ENCODE results near the gene NTN3. TPM values are rescaled to one million over a fixed set of nuclear protein-coding genes. Genes with fewer than 3 reads are reported as not detected.

The NTN3 gene
- total and polyA plus RNA-seq, 2 of the 4 experiments (the other 2 are of a cell fraction), result 0.18 to 0.38 TPM

GRCh38 chr16:2468233-2468724 is 2.8 kb upstream of the NTN3 start:
- H2AK9ac ChIP-seq (replicated peaks; ENCODE audit: low read depth, low read length, poor library complexity), result peak overlapping the region; percentile 97
- intact Hi-C loops (cut with micrococcal nuclease), result no loop called here
- peak overlapping the region; percentile 44; the same call in 1 of the 2 replicates for H3K14ac ChIP-seq (replicated peaks; ENCODE audit: low read depth, low read length)
- H2BK120ac ChIP-seq (ENCODE audit: low read depth, low read length), result no peak overlapping the region
- peaks cover 17% of the 10 kb centered on the region for H3K4me1 ChIP-seq (ENCODE audit: control insufficient read depth, insufficient read depth, low read length)
- peak overlapping the region; percentile 52; the same call in 1 of the 2 replicates for H3K23ac ChIP-seq (ENCODE audit: low read depth, low read length)
- dilution Hi-C loops (cut with HindIII; ENCODE audit: low sequenced_read_pairs, unreplicated experiment), result no loop called here
- BruUV-seq (replicated peaks), result no TSS peak
- H3K4me2 ChIP-seq (ENCODE audit: low read depth, low read length), result peak overlapping the region; percentile 92
- 6% methylated on average over 7 of the region's 38 CpGs; no CpG with 5 or more reads in 1 of the 2 experiments for WGBS, 2 experiments (ENCODE audit: extremely low coverage in 2 of 2, insufficient read length in 1 of 2)
- peaks cover 8% of the 10 kb centered on the region for H3K9me1 ChIP-seq (ENCODE audit: insufficient read depth, low read length)
- ATAC-seq (ENCODE audit: low read depth), result peak; percentile 16
- H4K8ac ChIP-seq (ENCODE audit: low read depth in 2 of 2, low read length in 2 of 2), result peak overlapping the region in 1 of 2 experiments; percentile 50; a peak in 2 of 4 replicates
- H4K91ac ChIP-seq (ENCODE audit: insufficient read depth, low read depth, low read length), result no peak overlapping the region
- H3K27ac ChIP-seq (ENCODE audit: insufficient read depth, low read length), result peak overlapping the region; percentile 27; the same call in 1 of the 2 replicates
- H2BK20ac ChIP-seq (ENCODE audit: low read depth, low read length), result no peak overlapping the region
- H4K20me1 ChIP-seq (ENCODE audit: insufficient read depth, low read length), result 0 out of 2 replicates have a peak, but pooled peaks cover 5% of the 10 kb centered on the region
- CTCF ChIA-PET, result interaction anchor here (1.2 kb wide), 1 partner anchor 33 kb away, joined by 4 read pairs; no protein-coding TSS in a partner anchor
- TF ChIP-seq, protein P1, sequence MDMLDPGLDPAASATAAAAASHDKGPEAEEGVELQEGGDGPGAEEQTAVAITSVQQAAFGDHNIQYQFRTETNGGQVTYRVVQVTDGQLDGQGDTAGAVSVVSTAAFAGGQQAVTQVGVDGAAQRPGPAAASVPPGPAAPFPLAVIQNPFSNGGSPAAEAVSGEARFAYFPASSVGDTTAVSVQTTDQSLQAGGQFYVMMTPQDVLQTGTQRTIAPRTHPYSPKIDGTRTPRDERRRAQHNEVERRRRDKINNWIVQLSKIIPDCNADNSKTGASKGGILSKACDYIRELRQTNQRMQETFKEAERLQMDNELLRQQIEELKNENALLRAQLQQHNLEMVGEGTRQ (IDR thresholded peaks at IDR 0.05; ENCODE audit: low read depth, low read length), result no peak
- TF ChIP-seq BHLHE40 (IDR thresholded peaks at IDR 0.05; ENCODE audit: low read depth, low read length), result no peak
- TF ChIP-seq RCOR1 (IDR thresholded peaks at IDR 0.05; ENCODE audit: insufficient replicate concordance, low read length), result no peak
- TF ChIP-seq MAZ (IDR thresholded peaks at IDR 0.05; ENCODE audit: borderline replicate concordance, low read depth, low read length), result no peak
- no peak for TF ChIP-seq POLR2A (IDR thresholded peaks at IDR 0.05; ENCODE audit: low read depth, low read length)
- TF ChIP-seq CHD1 (IDR thresholded peaks at IDR 0.05; ENCODE audit: low read depth, low read length), result no peak
- no peak for TF ChIP-seq CEBPB (IDR thresholded peaks at IDR 0.05; ENCODE audit: low read depth, low read length)
- TF ChIP-seq, protein P2, sequence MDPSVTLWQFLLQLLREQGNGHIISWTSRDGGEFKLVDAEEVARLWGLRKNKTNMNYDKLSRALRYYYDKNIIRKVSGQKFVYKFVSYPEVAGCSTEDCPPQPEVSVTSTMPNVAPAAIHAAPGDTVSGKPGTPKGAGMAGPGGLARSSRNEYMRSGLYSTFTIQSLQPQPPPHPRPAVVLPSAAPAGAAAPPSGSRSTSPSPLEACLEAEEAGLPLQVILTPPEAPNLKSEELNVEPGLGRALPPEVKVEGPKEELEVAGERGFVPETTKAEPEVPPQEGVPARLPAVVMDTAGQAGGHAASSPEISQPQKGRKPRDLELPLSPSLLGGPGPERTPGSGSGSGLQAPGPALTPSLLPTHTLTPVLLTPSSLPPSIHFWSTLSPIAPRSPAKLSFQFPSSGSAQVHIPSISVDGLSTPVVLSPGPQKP (IDR thresholded peaks at IDR 0.05; ENCODE audit: borderline replicate concordance, low read depth, low read length), result no peak
- TF ChIP-seq MAFK (IDR thresholded peaks at IDR 0.05; ENCODE audit: low read depth, low read length), result no peak
- TF ChIP-seq RAD21 (IDR thresholded peaks at IDR 0.05; ENCODE audit: low read length), result no peak
- TF ChIP-seq FOS (IDR thresholded peaks at IDR 0.05; ENCODE audit: low read depth, low read length), result no peak
- TF ChIP-seq MXI1 (IDR thresholded peaks at IDR 0.05; ENCODE audit: borderline replicate concordance, low read depth, low read length), result no peak
- TF ChIP-seq RFX5 (IDR thresholded peaks at IDR 0.05; ENCODE audit: low read depth, low read length), result no peak
- TF ChIP-seq NFE2L2 (IDR thresholded peaks at IDR 0.05; ENCODE audit: low read depth, low read length), result no peak
- no peak for TF ChIP-seq CTCF (conservative IDR thresholded peaks at IDR 0.05; ENCODE audit: low read depth, low read length)
- H2AFZ ChIP-seq (replicated peaks; ENCODE audit: low read length, poor library complexity), result peak overlapping the region; percentile 95
- H3K4me3 ChIP-seq (ENCODE audit: insufficient read depth, low read depth, low read length), result peak overlapping the region; percentile 50
- peak; percentile 11 for DNase-seq
- H4K5ac ChIP-seq (ENCODE audit: low read depth, low read length), result no peak overlapping the region
- no peaks in the 10 kb centered on the region for H3K9me3 ChIP-seq (ENCODE audit: control insufficient read depth, insufficient read depth, low read length)
- in situ Hi-C loops (cut with MboI; ENCODE audit: low sequenced_read_pairs), result no loop called here
- no peak overlapping the region for H3K18ac ChIP-seq (ENCODE audit: low read depth, low read length)
- H3K9ac ChIP-seq (ENCODE audit: low read depth, low read length), result peak overlapping the region; percentile 72
- H3K36me3 ChIP-seq (ENCODE audit: control insufficient read depth, insufficient read depth, low read length), result no peaks in the 10 kb centered on the region
- POLR2A ChIA-PET (ENCODE audit: unreplicated experiment), result no interaction called here
- H3K56ac ChIP-seq (ENCODE audit: extremely low read depth, insufficient read depth, low read length), result peak overlapping the region; percentile 19; the same call in 1 of the 2 replicates
- peak overlapping the region; percentile 49; the same call in 1 of the 2 replicates for H2AK5ac ChIP-seq (ENCODE audit: low read depth, low read length)
- H3K27me3 ChIP-seq (ENCODE audit: control insufficient read depth, insufficient read depth, low read length), result no peaks in the 10 kb centered on the region; the same call in 1 of the 2 replicates
- peaks cover 5 to 13% of the 10 kb centered on the region in 2 experiments; a peak in 1 of 4 replicates for H3K79me1 ChIP-seq (ENCODE audit: low read depth in 1 of 2, low read length in 2 of 2)
- peak overlapping the region; percentile 48 for H2BK5ac ChIP-seq (ENCODE audit: low read depth, low read length, poor library complexity, severe bottlenecking)
- no peak overlapping the region for H2BK15ac ChIP-seq (ENCODE audit: low read depth, low read length)
- peak overlapping the region; percentile 58 for H3K4ac ChIP-seq (ENCODE audit: low read depth, low read length)

Data from IMR-90 (cell line).